HG03159 (cell line): ENCODE measurements around the gene SETD1A.
"Not testable (repeated sequence)": the region's sequence is repeated elsewhere in the genome, so short reads cannot be mapped to it uniquely, and the experiment has no call there.

Source experiments
- ATAC-seq: cut with Tn5 transposase; IDR thresholded peaks from one replicate; pipeline ENCODE4 v1.9.1; 2021; ENCODE audit warnings: mild to moderate bottlenecking, moderate library complexity; ENCODE audit not compliant: unreplicated experiment

The SETD1A gene

GRCh38 chr16:30928390-30928789 lies 29.2 kb upstream of the SETD1A start:
- ATAC-seq = no peak

GRCh38 chr16:30929167-30929566 lies 28.4 kb upstream of the SETD1A start:
- ATAC-seq = no peak

GRCh38 chr16:30930160-30930571 lies 27.4 kb upstream of the SETD1A start:
- ATAC-seq = no peak

- ATAC-seq = no peak
Measured at GRCh38 chr16:30931068-30931650, 26.4 kb upstream of the SETD1A start.

GRCh38 chr16:30934827-30935557 lies 22.6 kb upstream of the SETD1A start:
- no peak for ATAC-seq

GRCh38 chr16:30937692-30938091 lies 19.9 kb upstream of the SETD1A start:
- no peak for ATAC-seq

- ATAC-seq = not testable (repeated sequence)
Measured at GRCh38 chr16:30939571-30939970, 18.0 kb upstream of the SETD1A start.

GRCh38 chr16:30941600-30942425 lies 15.7 kb upstream of the SETD1A start:
- peak; percentile 77 for ATAC-seq

- ATAC-seq = no peak
Measured at GRCh38 chr16:30942426-30942806, 15.1 kb upstream of the SETD1A start.

GRCh38 chr16:30944352-30944751 lies 13.2 kb upstream of the SETD1A start:
- no peak for ATAC-seq

- ATAC-seq = no peak
Measured at GRCh38 chr16:30946671-30947540, 10.6 kb upstream of the SETD1A start.

- no peak for ATAC-seq
Measured at GRCh38 chr16:30947541-30947858, 10.1 kb upstream of the SETD1A start.

GRCh38 chr16:30947859-30948666 lies 9.5 kb upstream of the SETD1A start:
- ATAC-seq = no peak

GRCh38 chr16:30948667-30949649 lies 8.6 kb upstream of the SETD1A start, which contains the start of gene ORAI3:
Gene ORAI3, plus strand, starts transcription at chr16:30949068. Its CDS starts 222 bp downstream, at chr16:30949290.
- ATAC-seq = peak; percentile 69

- peak; percentile 39 for ATAC-seq
Measured at GRCh38 chr16:30949650-30950515, 7.7 kb upstream of the SETD1A start.

GRCh38 chr16:30950516-30951065 lies 7.0 kb upstream of the SETD1A start:
- no peak for ATAC-seq

GRCh38 chr16:30951193-30951592 lies 6.4 kb upstream of the SETD1A start:
- no peak for ATAC-seq

- ATAC-seq = no peak
Measured at GRCh38 chr16:30951750-30952149, 5.8 kb upstream of the SETD1A start.
